Activated CD4-positive, alpha-beta T cell treated with anti-CD3 and anti-CD28 coated beads for 48 hours (primary cell): ENCODE data around the gene LAMC1.

Source experiments
- DNase-seq: peaks from one replicate; pipeline ENCODE4 v3.0.0-alpha.2; 2020

The LAMC1 gene

GRCh38 chr1:183023146-183023600, at the start of gene LAMC1:
Gene LAMC1 (plus strand): TSS chr1:183023420. CDS start chr1:183023717, 297 bp downstream.
- DNase-seq: peak; percentile 7

GRCh38 chr1:182974506-182975191, 48.6 kb upstream of the LAMC1 start:
- DNase-seq: no peak

DNA sequence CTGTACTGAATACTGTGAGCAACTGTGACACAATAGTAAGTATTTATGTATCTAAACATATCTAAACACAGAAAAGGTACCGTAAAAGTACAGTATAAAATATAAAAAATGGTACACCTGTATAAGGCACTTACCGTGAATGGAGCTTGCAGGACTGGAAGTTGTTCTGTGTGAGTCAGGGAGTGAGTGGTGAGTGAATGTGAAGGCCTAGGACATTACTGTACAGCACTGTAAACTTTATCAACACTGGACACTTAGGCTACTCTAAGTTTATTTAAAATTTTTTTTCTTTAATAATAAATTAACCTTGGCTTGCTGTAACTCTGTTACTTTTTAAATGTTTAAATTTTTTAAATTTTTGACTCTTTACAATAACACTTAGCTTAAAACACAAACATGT, 45.7 kb upstream of the LAMC1 start:
- DNase-seq: no peak

DNA sequence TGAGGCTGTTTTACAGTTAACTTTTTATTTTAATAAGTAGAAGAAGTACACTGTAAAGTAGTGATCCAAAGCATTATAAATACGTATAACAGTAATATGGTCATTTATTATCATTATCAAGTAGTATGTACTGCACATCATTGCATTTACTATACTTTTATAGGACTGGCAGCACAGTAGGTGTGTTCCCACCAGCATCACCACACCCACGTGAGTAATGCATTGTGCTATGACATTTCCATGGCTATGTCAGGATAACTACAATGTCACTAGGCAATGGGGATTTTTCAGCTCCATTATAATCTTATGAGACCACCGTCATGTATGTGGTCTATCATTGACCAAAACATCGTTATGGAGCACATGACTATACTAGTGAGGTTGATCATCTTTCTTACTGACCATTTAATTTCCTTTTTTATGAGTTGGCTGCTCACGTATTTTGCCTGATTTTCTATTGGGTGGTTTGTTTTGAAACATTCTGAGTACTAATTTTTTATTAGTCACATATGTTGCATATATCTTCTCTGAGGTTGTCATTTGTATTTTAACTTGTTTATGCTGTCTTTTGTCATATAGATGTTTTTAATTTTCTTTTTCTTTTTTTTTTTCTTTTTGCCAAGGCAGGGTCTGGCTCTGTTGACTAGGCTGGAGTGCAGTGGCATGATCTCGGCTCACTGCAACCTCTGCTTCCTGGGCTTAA, 44.9 kb upstream of the LAMC1 start:
- no peak for DNase-seq

DNA sequence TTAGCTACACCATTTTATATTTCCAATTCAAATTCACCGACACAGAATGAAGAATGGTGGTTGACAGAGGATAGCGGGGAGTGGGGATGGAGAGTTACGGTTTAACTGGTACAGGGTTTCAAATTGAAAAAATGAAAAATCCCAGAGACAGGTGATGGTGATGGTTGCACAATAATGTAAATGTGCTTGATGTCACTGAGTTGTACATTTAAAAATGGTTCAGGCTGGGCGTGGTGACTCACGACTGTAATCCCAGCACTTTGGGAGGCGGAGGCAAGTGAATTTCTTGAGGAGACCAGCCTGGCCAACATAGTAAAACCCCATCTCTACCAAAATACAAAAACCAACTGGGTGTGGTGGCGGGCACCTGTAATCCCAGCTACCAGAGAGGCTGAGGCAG, 39.1 kb upstream of the LAMC1 start:
- no peak for DNase-seq

DNA sequence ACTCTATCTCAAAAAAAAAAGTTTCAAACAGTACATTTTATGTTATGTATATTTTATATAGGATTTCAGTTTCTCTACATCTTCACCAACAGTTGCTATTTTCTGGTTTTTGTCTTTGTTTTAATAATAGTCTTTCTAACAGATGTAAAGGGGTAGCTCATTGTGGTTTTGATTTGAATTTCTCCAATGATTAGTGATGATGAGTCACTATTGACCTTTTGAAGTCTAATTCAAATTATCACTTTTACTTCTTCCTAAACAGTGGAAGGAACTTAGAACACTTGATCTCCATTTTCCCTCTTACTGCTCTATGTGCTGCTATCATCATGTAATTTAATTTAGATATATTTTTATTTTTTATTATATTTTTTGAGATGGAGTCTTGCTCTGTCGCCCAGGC, 38.6 kb upstream of the LAMC1 start:
- no peak for DNase-seq

DNA sequence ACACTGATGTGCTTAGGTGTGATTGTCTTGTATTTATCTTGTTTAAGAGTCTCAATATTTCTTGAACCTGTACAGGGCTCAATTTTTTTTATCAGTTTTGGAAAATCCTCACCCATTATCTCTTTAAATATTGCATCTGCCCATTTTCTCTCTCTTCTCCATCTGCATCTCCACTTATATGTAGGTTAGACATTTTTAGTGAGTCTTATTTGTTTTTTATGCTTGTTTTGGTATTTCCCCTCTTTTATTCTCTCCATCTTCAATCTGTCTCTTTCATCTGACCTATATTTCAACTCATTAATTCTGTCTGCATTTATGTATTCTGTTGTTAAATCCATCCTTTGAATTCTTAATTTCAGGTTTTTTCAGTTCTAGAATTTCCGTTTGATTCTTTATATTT, 37.3 kb upstream of the LAMC1 start:
- DNase-seq: no peak

DNA sequence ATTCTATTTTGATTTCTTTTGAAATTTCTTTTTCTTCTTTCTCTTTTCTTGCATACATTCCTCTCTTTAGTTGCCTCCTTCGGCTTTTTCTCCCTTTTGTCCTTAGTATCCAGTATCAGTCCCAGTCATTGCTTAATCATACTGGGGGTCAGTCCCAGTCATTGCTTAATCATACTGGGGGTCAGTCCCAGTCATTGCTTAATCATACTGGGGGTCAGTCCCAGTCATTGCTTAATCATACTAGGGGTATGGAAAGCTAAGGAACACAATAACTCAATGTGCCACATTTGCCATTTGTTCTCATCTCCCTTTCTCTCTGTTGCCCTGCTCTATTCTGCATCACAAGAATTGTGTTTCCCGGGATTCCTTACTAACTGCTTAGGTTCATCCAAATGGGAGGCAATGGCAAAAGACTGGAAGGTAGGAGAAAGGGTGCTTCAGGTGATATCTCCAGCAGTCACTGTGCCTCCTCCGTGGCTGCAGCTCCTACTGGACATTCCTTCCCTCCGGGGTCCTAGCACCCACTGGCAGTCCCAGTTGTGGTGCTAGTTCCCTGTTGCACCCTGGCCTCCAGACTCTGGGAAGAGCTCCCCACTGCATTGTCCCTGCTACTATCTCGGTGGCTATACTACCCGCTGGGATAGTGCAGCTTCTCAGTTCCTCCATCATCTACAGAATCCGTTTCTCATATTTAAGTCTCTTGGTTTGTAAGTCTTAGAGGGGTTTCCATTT, 32.6 kb upstream of the LAMC1 start:
- DNase-seq: no peak

DNA sequence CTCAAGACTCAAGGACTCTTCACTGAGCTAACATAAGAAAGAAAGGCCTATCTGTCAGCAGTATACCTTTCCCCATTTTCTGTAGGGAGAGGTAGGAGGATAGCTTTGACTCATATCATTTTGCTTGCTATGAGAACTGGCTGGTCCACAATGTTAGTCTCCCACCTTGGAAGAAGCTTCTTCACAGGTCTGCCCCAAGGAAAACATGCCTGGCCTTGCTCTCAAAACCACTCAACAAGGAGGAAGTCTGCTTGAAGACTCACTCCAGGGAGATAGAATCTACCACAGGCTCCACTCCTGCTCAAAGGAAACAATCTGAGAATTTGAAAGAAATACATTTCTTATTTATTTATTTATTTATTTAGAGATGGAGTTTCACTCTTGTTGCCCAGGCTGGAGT, 29.5 kb upstream of the LAMC1 start:
- DNase-seq: no peak

DNA sequence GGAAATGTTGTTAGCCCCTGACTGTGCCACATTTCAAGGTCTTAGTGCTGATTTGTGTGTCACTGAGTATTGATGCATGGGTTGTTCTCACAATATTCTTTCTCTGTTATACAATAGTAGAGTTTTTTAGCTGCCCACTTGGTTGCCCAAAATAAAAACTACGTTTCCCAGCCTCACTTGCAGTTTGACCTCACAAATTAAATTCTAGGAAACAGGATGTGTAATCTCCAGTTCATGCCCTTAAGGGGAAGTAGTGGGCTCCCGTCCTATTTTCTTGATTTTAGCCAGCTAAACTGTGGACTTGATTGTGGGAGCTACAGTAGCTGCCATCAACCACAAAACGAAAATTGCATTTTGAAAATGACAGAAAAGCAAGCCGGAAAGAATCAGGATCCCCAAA, 27.3 kb upstream of the LAMC1 start:
- DNase-seq: no peak

DNA sequence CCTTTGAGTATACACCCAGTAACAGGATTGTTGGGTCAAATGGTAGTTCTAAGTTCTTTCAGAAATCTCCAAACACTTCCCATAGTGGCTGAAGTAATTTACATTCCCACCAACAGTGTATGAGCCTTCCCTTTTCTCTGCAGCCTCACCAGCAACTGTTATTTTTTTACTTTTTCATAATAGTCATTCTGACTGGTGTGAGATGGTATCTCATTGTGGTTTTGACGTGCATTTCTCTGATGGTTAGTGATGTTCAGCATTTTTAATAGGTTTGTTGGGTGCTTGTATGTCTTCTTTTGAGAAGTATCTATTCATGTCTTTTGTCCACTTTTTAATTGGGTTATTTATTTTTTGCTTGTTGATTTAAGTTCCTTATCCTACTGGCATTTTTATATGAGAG, 26.4 kb upstream of the LAMC1 start:
- no peak for DNase-seq

DNA sequence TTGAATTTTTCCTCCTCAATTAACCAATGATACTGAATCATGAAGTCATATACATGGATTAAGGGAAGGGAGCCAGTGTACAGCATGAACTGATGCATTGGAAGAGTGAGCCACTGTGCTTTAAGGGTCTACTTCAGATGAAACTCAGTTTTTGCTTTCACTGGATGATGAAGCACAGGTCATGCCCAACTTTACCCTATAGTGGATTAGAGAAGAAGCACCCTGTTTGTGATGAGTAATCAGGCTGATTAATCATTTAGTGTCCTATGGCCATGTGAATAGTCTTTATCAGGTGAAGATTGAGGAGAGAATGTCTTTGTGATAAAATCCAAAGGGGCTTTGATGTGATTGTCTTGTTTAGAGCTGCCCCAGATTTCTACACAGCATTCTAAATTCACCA, 24.7 kb upstream of the LAMC1 start:
- no peak for DNase-seq

DNA sequence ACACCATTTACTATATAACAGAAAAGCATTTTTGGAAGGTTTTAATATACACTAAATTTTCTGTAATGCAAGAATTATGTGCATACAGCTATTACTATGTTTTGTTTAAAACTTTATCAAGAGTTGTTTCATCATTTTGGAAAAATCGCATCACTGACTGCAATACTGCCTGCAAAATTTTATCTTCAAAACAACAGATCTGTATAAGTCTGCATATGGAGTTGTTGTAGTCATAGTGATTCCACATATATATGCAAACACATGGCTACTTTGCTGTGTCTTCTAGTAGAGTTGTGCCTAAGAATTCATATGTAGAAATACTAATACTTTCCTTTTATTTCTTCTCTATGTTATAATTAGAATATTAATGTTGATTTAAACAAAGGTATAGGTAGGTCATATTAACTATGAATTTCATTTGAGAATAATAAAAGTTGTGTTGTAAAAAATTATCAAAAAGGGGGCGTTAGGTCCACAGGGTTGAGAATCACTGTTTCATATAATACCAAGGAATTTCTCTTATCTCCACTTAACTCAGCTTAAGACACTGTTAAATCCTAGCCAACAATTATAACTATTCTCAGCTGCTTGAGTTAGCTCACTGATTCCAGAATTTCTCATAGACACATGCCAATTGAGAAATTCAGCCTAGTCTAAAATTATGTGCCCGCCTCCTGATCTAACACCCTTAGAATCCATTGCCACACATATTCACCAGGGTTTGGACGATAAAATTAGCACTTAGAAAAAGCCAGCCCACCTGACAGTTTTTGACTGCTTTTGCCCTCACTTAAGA, 22.9 kb upstream of the LAMC1 start:
- DNase-seq: no peak

DNA sequence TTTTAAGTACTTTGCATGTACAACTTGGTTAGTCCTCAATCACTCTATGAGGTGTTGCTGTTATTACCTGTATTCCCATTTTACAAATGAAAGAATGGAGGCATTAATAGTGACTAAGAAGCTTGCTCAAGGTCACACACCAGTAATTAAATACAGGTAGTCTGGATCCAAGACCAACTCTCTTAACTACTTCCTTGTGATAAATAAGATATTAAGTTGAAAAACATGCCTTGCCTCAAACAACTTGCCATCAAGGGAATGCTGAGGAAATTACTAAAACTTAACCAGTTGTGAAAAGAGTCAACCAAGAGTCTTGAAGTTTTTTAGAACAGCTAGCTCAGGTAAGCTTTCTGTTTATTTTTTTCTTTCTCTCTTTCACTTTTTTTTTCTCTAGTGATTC, 21.0 kb upstream of the LAMC1 start:
- DNase-seq: no peak

- no peak for DNase-seq
Observed at GRCh38 chr1:183002797-183003196, 20.4 kb upstream of the LAMC1 start.

- no peak for DNase-seq
Observed at GRCh38 chr1:183003203-183003602, 20.0 kb upstream of the LAMC1 start.

DNA sequence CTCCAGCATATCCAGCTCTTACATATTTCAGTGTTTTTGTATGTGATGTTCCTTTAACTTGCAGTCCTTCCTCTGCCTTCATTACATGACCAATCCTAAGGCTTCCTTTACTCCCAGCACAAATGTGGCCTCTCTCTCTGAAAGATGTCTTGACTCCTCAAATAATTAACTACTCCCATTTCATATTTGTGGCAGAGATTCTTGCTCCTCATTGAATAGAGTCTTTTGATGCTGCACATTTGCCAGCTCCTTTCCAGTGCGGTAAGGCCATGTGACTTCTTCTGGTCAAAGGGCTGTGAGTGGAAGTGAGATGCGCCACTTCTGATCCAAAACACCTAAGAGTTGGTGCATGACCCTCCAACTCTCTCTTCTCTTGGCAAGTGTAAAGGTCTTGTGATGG, 19.1 kb upstream of the LAMC1 start:
- DNase-seq: no peak

GRCh38 chr1:183011859-183012258, 11.4 kb upstream of the LAMC1 start:
- no peak for DNase-seq

- DNase-seq: no peak
Observed at GRCh38 chr1:183012301-183012994, 10.8 kb upstream of the LAMC1 start.

GRCh38 chr1:183019139-183019740, 4.0 kb upstream of the LAMC1 start:
- DNase-seq: no peak

DNA sequence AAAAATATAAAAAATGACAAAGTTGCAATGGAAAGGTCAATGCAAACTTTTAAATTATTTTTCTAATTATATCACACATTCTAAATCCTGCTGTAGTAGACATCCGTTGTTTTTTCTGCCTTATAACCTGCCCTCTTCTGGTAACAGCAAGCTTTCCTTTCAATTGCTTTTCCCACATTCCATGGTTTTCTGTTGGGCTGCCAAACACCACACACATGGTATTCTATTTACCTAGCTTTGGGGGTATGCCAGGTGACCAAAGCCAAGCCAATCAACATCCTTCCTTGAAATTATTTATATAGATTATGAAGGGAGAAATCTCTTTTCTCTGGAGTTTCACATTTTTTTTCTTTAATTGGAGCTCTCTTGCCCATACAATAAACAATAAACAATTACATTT, 3.4 kb upstream of the LAMC1 start:
- no peak for DNase-seq
